Neural progenitor cell (in vitro differentiated cells): ENCODE results near the gene ABCC6.
"Not testable (repeated sequence)": the region's sequence is repeated elsewhere in the genome, so short reads cannot be mapped to it uniquely, and the experiment has no call there.

Experiments used
- EZH2 ChIP-seq: fragments of 200-600 bp; sonication (generic); IDR thresholded peaks from 2 replicates; pipeline ENCODE4 v1.6.1; 2017; ENCODE audit warnings: antibody characterized with exemption, mild to moderate bottlenecking, moderate library complexity
- TF ChIP-seq, protein P1 (sequence below): fragments of 200-600 bp; sonication (generic); IDR thresholded peaks from 2 replicates; pipeline ENCODE4 v1.5.1; 2017; ENCODE audit warnings: antibody characterized with exemption, mild to moderate bottlenecking

DNA sequence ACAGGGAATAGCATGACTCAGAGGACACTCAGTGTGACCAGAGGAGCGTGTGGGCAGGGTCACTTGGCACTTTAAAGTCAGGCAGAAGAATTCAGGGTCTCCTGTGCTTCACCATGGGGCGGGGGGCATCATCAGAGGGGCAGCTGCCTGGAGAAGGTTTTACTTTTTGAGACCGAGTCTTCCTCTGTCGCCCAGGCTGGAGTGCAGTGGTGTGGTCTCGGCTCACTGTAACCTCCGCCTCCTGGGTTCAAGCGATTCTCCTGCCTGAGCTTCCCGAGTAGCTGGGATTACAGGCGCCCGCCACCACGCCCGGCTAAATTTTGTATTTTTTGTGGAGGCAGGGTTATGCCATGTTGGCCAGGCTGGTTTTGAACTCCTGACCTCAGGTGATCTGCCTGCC is 32.3 kb downstream of the ABCC6 start:
- TF ChIP-seq, protein P1, sequence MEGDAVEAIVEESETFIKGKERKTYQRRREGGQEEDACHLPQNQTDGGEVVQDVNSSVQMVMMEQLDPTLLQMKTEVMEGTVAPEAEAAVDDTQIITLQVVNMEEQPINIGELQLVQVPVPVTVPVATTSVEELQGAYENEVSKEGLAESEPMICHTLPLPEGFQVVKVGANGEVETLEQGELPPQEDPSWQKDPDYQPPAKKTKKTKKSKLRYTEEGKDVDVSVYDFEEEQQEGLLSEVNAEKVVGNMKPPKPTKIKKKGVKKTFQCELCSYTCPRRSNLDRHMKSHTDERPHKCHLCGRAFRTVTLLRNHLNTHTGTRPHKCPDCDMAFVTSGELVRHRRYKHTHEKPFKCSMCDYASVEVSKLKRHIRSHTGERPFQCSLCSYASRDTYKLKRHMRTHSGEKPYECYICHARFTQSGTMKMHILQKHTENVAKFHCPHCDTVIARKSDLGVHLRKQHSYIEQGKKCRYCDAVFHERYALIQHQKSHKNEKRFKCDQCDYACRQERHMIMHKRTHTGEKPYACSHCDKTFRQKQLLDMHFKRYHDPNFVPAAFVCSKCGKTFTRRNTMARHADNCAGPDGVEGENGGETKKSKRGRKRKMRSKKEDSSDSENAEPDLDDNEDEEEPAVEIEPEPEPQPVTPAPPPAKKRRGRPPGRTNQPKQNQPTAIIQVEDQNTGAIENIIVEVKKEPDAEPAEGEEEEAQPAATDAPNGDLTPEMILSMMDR = not testable (repeated sequence)
- not testable (repeated sequence) for TF ChIP-seq EZH2
